Activated T-helper 9 cell treated with anti-CD3 and anti-CD28 coated beads, Interleukin-2, amount 50 U/mL, for 16 hours (primary cell): Measurements from ENCODE around the gene RNGTT.

Experiments
- DNase-seq: peaks from one replicate; pipeline ENCODE4 v3.0.0-alpha.2; 2020; ENCODE audit warnings: low read depth

RNGTT gene

GRCh38 chr6:88653936-88654335 lies 309.5 kb downstream of the RNGTT start:
- no peak for DNase-seq

DNA sequence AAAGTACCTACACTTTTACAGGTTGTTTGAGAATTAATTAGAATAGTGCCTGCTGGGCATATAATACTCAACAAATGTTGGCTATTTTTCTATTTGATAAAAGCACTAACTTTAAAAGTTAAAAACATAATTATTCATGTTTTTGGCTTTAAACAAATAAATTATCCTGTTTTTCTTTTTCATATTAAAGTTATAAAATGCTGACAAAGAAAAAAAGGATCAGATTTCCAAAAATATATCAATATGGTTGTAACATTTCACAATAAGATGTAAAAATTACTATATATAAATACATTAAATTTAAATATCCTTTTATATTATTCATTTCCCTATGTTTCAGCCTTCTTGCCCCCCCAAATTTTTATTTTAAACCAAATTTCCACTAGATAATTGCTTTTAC lies 312.0 kb downstream of the RNGTT start:
- DNase-seq = no peak

DNA sequence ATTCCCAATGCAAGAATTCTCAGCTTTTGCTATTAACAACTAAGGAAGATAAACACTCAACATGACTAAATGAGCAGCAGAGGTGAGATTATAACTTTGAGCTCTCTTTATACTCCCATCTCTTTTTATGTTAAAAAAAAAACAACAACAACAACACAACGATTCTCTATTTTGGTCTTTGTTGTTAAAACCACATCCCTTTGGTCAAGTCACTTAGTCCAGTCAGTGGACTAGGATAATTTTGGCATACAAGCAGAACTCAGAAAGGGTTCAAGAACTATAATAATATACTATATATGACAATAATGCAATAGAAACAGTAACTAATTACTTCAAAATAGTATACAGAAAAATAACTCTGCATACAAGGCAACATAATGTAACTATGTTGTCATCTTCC lies 312.4 kb downstream of the RNGTT start:
- no peak for DNase-seq

- DNase-seq = no peak
Measured at GRCh38 chr6:88650029-88650619, 313.3 kb downstream of the RNGTT start.

DNA sequence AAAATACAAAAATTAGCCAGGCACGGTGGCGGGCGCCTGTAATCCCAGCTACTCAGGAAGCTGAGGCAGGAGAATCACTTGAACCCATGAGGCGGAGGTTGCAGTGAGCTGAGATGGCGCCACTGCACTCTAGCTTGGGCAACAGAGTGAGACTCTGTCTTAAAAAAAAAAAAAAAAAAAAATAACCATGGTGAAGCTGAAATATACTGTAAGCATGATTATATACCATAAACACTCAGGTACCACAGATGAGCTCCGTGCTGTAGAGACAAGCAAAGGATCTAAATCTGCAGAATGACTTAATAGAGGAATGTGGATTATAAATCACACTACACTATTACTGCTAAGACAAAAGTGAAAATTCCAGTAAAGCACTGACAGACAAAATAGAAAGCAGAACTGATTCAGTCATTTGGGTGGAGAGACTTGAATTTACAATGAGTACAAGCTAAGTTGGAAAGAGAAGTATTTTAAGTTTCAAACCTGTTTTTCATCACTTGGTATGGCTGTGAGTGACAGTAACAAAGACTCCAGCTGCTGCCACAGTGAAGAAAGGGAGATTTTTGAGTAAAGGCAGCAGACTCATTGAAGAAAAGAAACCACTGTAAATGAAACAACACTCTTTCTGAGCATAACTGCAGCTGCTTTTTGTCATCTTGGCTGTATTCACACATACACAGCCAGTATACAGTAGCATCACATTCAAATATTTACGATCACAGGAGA lies 322.1 kb downstream of the RNGTT start:
- DNase-seq = no peak

DNA sequence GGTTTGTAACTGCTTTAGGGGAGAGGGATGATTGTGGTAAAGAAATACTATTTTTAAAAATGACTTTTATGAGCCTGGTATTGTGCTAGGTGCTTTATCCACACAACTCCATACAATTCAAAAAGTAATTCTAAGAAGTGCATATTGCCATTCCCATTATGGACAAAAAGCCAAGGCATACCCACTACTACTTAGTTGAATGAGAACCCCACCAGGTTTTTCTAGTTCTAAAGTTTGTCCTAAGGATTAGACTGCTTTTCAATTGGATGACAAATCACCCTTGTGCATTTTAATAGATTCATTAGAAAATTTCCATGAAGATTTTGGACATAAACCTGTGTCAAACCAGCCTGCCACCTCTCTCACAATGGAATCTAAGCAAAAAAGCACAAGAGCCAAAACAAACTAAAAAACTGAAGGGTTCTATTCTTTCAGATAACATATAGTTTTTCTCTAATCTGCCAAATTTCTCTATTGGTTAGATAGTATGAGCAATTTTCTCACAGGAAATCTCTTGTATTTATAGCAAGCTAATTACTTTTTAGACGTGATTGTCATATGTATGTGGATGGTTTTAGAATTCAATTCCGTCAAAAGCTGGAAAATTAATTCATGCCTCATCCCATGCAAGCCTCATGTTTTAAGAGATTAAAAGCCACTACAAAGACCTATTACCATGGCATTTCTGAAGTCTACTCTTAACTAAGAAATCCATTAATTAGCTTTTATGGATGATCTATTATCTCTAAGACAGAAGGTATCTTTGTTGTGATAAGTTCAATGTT lies 325.5 kb downstream of the RNGTT start:
- no peak for DNase-seq

- DNase-seq = no peak
Measured at GRCh38 chr6:88636871-88637270, 326.5 kb downstream of the RNGTT start.

DNA sequence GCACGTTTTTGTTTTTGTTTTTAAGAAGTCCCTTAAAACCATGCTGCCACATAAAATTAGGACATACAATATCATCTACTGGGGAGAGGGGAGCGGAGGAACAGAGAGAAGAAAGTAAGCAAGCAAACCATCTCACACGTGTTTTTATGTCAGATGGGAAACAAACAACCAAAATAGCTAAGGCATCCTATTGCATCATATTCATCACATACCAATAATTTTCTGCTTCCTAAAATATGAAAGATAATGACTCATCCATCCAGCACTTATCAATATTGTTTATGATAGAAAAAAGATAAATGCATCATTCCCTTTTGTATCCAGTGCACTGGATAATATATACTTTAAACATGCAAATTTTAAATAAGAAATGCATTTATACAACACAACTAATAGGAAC lies 329.6 kb downstream of the RNGTT start:
- DNase-seq = no peak

GRCh38 chr6:88631830-88632229 lies 331.6 kb downstream of the RNGTT start:
- no peak for DNase-seq

DNA sequence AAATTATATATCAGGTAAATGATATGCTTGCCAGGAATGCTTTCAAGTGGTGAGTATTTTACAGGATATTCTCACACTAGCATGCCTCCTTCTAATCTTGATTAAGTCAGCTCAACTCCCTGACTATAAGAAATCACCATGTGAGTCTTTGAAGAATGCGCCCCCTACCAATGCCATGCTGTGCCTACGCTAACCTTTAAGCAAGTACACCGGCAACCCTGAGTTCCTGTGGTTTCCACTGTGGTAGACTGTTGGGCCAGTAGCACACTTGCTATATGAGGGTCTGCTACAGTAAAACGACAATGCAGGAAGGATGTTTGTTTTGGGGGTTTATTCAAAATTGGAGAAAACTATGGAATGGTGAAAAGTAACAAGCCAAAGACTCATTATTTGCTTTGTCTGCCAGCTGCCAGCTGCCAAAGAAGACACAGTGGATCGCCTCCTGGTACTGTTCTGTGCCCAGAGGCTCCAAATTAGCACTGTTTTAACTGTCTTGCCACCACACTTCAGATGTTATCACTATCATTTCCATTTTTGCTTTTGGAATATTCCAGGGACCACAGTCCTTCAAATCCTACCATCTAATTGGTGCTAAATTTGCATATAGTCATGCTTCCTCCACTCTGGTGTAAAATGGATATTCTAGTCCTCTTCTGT lies 333.5 kb downstream of the RNGTT start:
- DNase-seq = no peak

- no peak for DNase-seq
Measured at GRCh38 chr6:88626460-88626859, 337.0 kb downstream of the RNGTT start.

GRCh38 chr6:88623531-88623930 lies 339.9 kb downstream of the RNGTT start:
- DNase-seq = no peak

DNA sequence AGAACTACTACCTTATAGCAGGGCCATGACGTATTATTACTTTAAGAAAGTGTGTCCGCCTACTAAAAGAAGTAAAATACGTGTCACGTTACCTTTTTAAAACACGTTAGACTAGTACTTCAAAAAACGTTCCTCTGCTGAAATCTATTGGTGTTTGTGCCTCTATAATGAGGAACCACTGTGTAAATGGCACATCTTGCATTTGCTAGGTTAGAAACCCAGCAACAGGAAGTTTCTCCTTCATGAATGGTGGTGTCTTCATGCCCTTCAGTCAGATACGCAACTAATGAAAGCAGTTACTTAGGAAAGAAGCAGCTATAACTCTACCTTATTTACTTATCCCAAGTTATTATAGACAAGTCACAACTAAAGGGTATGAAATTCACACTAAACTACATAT lies 343.5 kb downstream of the RNGTT start:
- no peak for DNase-seq

- DNase-seq = no peak
Measured at GRCh38 chr6:88616380-88616779, 347.0 kb downstream of the RNGTT start.

GRCh38 chr6:88614316-88614877 lies 349.0 kb downstream of the RNGTT start:
- DNase-seq = no peak

DNA sequence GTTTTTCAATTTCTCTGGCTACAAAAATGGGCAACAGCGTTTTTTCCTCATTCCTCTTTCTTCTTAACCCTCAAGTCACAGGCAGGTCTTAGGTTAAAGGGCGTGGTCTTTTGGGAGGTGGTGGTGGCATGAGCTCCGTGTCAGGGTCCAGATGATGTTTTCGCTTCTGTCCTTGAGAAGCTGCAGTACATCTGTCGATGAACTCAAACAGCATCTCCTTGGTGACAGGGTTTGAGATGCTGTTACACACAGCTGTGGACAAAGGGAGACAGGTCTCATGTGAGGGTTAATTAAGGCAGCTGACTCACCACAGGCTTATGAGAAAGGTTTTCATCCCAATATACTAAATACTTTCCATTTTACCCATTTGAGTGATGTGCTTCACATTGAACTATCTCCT lies 350.8 kb downstream of the RNGTT start:
- DNase-seq = no peak

GRCh38 chr6:88611721-88612120 lies 351.7 kb downstream of the RNGTT start:
- DNase-seq = no peak

- DNase-seq = no peak
Measured at GRCh38 chr6:88609983-88610382, 353.4 kb downstream of the RNGTT start.

GRCh38 chr6:88605271-88605670 lies 358.1 kb downstream of the RNGTT start:
- no peak for DNase-seq

- no peak for DNase-seq
Measured at GRCh38 chr6:88599571-88599970, 363.8 kb downstream of the RNGTT start.

- no peak for DNase-seq
Measured at GRCh38 chr6:88596801-88597200, 366.6 kb downstream of the RNGTT start.

- DNase-seq = no peak
Measured at GRCh38 chr6:88588938-88589337, 374.5 kb downstream of the RNGTT start.

- no peak for DNase-seq
Measured at GRCh38 chr6:88587150-88587520, 376.3 kb downstream of the RNGTT start.
